Neural cell (in vitro differentiated cells): ENCODE results near the gene KIF21B.

Source experiments
- EZH2 ChIP-seq: fragments of 200-600, 300-800 bp; shearing (Covaris generic), sonication (generic); IDR thresholded peaks from 2 replicates; pipeline ENCODE4 v1.6.1; 2014; ENCODE audit warnings: antibody characterized with exemption, low read length, borderline replicate concordance, mild to moderate bottlenecking; ENCODE audit not compliant: insufficient read depth, poor library complexity, severe bottlenecking
- RAD21 ChIP-seq: fragments of 450-650 bp; conservative IDR thresholded peaks from 2 replicates; pipeline ENCODE4 v1.6.1; 2014; ENCODE audit warnings: antibody characterized with exemption, mild to moderate bottlenecking, moderate library complexity
- TF ChIP-seq, protein P1 (sequence below): fragments of 450-650 bp; IDR thresholded peaks from 2 replicates; pipeline ENCODE4 v1.5.1; 2014; ENCODE audit warnings: antibody characterized with exemption, mild to moderate bottlenecking, moderate library complexity; ENCODE audit not compliant: poor library complexity, severe bottlenecking

DNA sequence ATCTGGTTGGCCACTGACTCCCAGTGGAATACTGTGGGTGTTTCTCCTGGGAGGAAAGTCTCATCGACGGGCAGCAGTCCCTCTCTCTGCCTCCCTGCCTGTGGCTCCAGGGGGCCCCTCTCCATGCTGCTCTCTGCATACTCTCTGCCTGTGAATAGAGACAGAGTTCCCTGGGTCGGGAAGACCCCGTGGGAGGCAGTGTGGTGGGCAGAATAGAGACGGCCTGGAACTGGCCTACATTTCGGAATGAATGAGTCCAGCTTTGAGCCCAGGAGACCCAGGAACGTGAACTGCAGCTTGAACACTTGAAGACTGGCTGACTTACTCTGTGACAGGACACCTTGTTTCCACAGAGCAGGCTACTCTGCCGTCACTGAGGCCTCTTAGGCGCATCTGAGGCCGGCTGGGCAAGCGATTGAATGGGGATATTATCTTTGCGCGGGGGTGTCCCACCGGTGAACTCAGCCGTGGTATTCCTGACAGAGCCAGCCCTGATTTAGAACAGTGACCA, 64.0 kb downstream of the KIF21B start:
- TF ChIP-seq, protein P1, sequence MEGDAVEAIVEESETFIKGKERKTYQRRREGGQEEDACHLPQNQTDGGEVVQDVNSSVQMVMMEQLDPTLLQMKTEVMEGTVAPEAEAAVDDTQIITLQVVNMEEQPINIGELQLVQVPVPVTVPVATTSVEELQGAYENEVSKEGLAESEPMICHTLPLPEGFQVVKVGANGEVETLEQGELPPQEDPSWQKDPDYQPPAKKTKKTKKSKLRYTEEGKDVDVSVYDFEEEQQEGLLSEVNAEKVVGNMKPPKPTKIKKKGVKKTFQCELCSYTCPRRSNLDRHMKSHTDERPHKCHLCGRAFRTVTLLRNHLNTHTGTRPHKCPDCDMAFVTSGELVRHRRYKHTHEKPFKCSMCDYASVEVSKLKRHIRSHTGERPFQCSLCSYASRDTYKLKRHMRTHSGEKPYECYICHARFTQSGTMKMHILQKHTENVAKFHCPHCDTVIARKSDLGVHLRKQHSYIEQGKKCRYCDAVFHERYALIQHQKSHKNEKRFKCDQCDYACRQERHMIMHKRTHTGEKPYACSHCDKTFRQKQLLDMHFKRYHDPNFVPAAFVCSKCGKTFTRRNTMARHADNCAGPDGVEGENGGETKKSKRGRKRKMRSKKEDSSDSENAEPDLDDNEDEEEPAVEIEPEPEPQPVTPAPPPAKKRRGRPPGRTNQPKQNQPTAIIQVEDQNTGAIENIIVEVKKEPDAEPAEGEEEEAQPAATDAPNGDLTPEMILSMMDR, result no peak
- no peak for TF ChIP-seq EZH2
- no peak for TF ChIP-seq RAD21
